Choroid plexus epithelial cell (primary cell): ENCODE measurements around the gene CLEC18B.
"Not testable (repeated sequence)": the region's sequence is repeated elsewhere in the genome, so short reads cannot be mapped to it uniquely, and the experiment has no call there.

Source experiments
- DNase-seq: peaks from one replicate; pipeline ENCODE4 v3.0.0-alpha.2; 2010; ENCODE audit warnings: low read depth
- H3K4me3 ChIP-seq: 2 replicates; pipeline ENCODE4 v1.5.1; 2011; ENCODE audit warnings: low read depth, mild to moderate bottlenecking, control low read depth, low read length, moderate library complexity
- TF ChIP-seq, protein P1 (sequence below): conservative IDR thresholded peaks from 2 replicates; pipeline ENCODE4 v1.5.1; 2011; ENCODE audit warnings: low read depth, mild to moderate bottlenecking, control low read depth, inconsistent platforms, low read length, moderate library complexity

Gene CLEC18B

DNA sequence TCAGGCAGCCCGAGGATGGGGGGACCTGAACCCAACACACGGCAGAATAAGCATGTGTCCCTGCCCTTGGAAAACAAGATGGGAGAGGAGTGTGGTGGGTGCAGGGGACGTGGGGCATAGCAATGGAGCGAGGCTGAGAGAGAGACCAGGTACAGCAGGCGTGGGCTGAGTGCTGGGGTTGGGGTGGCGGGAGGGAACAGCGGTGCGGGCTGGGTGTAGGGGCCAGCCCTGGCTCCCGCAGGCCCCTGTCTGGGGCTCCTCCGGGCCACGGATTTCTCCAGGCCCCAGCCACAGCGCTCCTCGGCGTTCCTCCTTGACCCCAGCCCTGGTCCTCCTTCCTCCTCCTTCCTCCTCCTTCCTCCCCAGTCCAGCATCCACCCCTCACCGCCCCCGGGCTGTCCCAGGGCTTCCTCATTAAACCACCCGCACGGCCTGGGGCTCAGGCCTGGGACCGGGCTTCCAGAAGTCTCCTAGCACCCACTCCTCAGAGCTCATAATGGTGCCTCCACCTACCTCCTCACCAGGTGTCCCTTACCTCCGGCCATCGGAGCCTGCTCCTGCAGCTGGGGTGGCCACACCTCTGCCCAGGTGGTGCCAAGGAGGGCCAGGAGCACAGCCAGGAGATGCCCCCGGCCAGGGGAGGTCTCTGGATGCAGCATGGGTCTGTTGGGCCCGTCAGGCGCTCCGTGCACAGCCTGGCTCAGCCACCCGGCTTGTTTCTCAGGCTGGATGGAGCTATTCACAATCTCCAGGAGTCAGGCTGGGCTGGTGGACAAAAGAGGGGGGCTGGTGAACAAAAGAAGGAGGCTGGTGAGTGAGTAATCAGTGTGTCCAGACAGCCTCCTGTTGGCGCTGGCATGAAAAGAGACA lies at the start of gene CLEC18B:
Gene CLEC18B, minus strand, starts transcription at position 867 of the 870 bp plus-strand sequence. Its CDS starts 208 bp downstream, at position 659.
- not testable (repeated sequence) for H3K4me3 ChIP-seq
- peak; percentile 24 for DNase-seq

DNA sequence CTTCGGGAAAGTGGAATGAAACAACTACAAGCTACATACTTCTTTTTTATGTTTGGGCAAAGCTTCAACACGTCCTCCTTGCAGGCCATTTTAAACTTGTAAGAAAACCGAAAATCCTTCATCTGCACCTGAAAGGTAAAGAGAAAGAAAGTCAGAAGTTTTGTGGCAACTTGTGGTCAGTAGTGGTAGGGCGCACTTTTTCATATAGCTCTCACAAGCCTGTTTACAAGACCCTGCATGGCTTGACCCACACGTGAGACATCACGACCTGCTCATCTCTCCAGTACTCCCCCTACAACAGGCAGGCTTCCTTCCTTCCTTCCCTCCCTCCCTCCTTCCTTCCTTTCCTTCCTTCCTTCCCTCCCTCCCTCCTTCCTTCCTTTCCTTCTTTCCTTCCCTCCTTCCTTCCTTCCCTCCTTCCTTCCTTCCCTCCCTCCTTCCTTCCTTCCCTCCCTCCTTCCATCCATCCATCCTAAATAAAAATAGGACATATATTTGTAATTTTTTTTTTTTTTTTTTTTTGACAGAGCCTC lies 48.7 kb upstream of the CLEC18B start:
- no peak for DNase-seq
- TF ChIP-seq, protein P1, sequence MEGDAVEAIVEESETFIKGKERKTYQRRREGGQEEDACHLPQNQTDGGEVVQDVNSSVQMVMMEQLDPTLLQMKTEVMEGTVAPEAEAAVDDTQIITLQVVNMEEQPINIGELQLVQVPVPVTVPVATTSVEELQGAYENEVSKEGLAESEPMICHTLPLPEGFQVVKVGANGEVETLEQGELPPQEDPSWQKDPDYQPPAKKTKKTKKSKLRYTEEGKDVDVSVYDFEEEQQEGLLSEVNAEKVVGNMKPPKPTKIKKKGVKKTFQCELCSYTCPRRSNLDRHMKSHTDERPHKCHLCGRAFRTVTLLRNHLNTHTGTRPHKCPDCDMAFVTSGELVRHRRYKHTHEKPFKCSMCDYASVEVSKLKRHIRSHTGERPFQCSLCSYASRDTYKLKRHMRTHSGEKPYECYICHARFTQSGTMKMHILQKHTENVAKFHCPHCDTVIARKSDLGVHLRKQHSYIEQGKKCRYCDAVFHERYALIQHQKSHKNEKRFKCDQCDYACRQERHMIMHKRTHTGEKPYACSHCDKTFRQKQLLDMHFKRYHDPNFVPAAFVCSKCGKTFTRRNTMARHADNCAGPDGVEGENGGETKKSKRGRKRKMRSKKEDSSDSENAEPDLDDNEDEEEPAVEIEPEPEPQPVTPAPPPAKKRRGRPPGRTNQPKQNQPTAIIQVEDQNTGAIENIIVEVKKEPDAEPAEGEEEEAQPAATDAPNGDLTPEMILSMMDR = no peak
- H3K4me3 ChIP-seq = no peak overlapping the region

DNA sequence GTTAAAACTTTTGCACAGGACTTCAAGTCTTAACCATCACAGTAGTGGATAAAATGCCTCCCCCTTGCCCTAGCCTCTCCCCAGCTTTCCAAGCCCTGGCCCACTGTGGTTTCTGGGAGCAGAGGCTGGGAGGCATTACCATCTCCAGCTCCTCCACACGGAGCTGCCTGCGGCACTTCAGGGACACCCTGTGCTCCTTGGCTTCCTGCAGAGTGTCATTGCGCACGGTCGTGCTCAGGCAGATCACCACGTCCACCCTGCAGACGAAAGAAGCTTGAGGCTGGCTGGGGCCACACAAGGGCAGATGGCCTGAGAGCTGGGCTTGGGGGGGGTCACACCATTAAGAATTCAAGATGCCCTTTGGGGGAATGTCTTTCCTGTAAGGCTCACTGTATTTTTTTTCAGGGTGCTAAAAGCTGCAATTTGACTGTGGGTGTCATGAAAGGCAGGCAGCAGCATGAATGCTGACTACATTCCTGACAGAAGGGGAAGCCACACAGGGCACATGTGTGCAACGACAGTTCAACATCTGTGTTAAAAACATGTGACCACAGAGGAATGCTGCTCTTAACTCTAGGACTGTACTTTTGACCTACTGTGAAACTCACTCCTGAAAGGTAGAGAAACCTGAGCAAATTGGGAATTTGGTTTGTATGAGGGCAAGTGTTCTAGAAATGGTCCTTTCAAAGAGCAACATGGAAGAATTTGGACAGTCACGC lies 47.7 kb upstream of the CLEC18B start:
- TF ChIP-seq, protein P1 = peak; percentile 26
- DNase-seq = peak; percentile 39
- H3K4me3 ChIP-seq = no peak overlapping the region

DNA sequence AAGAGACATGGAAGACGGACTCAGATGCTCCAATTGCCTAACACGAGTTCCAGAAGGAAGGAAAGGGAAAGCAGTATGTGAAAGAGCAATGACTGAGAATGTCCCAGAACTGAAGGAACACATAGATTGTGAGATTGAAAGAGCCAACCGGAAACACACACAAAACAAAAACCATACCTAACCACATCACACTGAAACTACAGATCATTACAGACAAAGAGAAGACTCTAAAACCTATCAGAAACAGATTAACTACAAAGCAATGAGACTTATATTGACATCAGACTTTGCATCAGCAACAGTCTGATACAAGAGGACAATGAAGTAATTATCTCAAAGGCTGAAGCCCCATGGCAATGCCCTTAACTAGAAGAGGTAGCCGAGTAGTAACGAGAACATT lies 45.6 kb upstream of the CLEC18B start:
- no peak for DNase-seq
- TF ChIP-seq, protein P1 = no peak

DNA sequence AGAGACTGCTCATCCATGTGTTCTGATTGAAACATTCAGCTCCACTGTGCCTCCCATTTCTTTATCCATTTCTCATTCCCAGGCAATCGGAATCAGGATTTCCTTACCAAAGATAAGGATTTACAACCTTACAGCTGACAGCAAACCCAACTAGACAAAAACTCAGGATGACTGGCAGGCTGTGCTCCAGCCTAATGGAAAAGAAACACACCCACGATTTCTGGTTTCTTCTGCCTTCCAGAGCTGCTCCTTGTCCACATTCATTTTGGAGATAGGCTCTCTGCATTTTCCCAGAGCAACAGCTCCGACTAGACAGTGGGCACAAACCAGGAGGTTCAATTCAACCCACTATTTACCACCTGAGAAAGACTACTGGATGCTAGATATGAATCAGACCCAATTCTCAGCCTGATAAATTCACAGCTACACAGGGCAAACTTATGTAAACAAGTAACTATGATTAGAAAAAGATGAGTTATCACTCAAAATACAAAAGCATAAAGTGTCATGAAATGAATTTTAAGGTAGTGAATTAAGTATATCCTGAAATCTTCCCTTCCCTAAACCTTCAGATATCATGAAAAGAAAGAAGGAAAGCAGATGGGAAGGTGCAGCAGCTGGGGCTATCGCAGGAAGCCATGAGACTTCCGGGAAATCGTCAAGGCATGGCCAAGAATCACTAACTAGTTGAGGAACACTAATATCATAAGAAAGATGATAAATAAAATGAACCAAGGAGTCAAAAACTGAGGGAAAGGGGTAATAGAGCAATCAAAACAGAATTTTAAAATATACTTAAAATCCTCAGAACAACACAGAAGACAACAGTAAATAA lies 44.8 kb upstream of the CLEC18B start:
- TF ChIP-seq, protein P1 = no peak
- DNase-seq = no peak

More for the DNA sequence above, 45.6 kb upstream of the CLEC18B start:
- H3K4me3 ChIP-seq = no peak overlapping the region

DNA sequence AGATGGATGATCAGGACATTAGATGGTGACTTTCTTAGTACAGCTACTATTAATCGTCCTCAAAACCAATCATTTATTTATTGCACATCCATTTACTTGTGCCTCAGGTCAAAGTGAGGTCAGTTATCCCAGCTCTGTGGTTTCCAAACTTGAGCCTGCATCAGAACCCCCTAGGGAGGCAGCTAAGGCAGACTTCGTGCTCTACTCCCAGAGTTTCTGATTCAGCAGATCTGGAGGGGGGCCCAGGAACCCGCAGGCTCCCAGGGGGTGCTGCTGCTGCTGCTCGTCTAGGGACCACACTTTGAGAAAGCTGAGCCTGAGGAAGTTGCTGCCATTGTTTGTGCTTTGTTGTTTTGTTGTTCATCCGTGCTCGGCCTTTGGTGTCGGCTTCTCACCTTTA lies 44.0 kb upstream of the CLEC18B start:
- DNase-seq = peak; percentile 15
- TF ChIP-seq, protein P1 = no peak
- no peak overlapping the region for H3K4me3 ChIP-seq

More for the DNA sequence above, 44.8 kb upstream of the CLEC18B start:
- H3K4me3 ChIP-seq = no peak overlapping the region

DNA sequence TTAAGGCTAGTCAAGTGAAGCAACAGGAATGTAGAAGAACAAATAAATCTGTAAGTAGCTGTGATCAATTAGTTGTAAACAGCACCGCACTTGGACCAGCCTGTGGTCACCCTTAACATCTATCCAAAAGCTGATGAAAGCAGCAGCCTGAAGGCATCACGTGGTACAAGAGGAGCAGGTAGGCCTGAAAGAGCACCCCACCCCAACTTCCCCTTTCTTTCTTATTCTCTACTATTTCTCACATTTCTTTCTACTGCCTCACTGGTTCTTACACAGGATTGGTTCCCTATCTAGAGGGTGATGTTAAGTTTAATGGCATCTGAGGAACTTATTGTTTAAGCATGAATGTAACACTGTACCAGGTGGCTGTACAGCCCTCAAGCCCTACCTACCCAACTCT lies 42.6 kb upstream of the CLEC18B start:
- no peak overlapping the region for H3K4me3 ChIP-seq
- TF ChIP-seq, protein P1 = no peak
- no peak for DNase-seq
